Prostate gland (tissue), 2 donors: ENCODE results near the gene SYT14.

Experiments
- CTCF ChIP-seq, 4 experiments: fragments of 200-600 bp in 2 of 4; fragments of 450-650 bp in 2 of 4; sonication (generic) in 2 of 4; IDR thresholded peaks; 1 replicate in 3 of 4; 2 replicates in 1 of 4; pipeline ENCODE4 v1.5.1; 2016 to 2019; ENCODE audit warnings: antibody characterized with exemption in 4 of 4, mild to moderate bottlenecking in 2 of 4, moderate library complexity in 2 of 4
- POLR2A ChIP-seq: fragments of 450-650 bp; IDR thresholded peaks from one replicate; pipeline ENCODE4 v1.6.1; 2016; ENCODE audit warnings: antibody characterized with exemption, mild to moderate bottlenecking
- POLR2AphosphoS5 ChIP-seq: sonication (generic); formaldehyde crosslinking; IDR thresholded peaks from one replicate; pipeline ENCODE4 v1.6.1; 2017; ENCODE audit warnings: antibody characterized with exemption

DNA sequence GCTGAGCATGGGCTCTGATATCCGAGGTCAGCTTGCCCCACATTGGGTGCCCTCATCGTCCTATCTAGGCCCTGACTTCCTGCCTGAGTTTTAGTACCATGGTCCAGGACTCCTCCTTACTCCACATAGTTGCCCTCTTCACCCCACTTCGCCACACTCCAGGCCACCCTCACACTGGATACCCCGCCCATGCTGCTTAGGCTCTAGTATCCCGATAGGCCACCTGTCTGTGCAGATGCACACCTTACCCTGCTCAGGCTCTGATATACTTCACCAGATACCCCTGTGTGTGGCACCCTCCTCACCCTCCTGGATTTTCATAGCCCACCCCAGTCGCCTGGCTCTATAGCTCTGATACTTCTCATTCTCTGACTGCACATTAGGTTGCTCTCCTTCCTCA, 149.0 kb downstream of the SYT14 start:
- no peak for TF ChIP-seq CTCF (IDR thresholded peaks at IDR 0.05)
- TF ChIP-seq POLR2AphosphoS5: no peak
- no peak for TF ChIP-seq POLR2A
